ENCODE data around the gene CDH13.

The CDH13 gene

GRCh38 chr16:83021045-83021444, 394.3 kb downstream of the CDH13 start:
- H3K4me3 ChIP-seq (ENCODE audit: low read depth, low read length) = no peak overlapping the region

DNA sequence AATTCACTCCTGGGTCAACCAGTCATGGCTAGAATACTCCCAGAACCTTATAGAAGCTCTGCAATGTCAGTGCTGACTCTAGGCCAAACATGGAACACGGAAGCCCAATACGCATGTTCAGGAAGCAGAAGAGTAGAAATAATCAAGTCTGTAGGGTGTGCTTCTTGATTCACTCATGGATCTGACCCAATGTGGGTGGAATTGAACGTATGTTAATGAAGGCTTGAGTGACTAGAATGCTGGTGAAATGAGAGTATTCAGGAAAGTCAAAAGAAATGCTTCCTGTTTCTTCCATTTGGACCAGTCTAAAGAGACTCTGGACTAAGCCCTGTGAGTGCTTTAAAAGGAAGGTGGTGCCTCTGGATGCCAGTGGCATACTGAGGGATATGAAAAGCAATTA, 395.0 kb downstream of the CDH13 start:
- no peak overlapping the region for H3K4me3 ChIP-seq (ENCODE audit: low read depth, low read length)

- no peak overlapping the region for H3K4me3 ChIP-seq (ENCODE audit: low read depth, low read length)
Observed at GRCh38 chr16:83023011-83023410, 396.2 kb downstream of the CDH13 start.

GRCh38 chr16:83023640-83024039, 396.9 kb downstream of the CDH13 start:
- no peak overlapping the region for H3K4me3 ChIP-seq (ENCODE audit: low read depth, low read length)

DNA sequence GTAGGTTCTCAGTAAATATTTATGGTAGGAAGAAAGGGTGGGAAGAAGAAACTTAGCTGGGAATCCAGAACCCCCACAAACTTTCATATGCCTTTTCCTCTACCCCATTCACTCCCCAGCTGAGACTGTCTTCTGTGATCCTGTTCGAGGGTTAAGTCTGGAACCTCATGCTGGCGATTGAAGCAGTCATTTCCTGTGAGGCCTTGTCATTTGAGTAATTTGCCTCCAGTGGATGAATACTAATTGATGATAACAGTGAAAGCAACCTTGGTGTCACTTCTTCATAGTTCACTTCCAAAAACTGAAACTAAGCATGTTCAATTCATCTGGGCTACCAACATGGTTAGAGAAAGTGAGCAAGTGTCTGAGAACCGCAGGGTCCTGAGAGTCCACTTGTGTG, 401.2 kb downstream of the CDH13 start:
- no peak overlapping the region for H3K4me3 ChIP-seq (ENCODE audit: low read depth, low read length)

DNA sequence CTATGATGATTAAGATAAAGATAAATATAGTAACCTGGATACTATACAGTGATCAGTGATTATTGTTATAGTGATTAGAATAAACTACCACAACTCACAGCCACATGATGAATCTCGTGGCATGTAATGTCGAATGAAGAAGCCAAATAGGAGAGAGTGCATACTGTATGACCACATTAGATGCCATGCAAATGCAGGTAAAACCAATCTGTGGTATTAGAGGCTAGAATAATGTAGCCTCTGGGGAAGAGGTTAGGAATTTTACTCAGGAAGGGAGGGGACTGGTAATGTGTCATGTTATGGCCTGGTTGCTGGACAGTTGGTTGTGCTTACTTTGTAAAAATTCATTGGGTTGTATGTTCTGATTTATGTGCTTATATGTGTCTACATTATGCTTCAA, 402.7 kb downstream of the CDH13 start:
- H3K4me3 ChIP-seq (ENCODE audit: low read depth, low read length) = no peak overlapping the region

DNA sequence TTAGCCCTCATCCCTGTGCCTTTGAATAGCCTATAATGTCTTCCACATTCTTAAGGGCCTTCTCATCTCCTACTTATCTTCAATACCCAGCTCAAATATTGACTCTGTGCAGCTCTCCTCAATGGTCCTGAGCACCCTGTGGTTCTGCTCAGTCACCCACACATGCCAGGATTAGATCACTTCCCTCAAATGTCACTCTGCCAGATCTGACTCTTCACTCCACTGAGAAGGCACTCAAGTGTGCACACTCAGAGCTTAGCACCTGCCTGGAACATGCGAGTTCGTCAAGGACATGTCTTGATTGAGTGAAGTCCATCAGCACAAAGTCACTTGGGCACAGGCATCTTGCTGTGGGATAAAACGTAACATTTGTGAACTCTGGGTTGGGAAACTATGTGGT, 404.8 kb downstream of the CDH13 start:
- no peak overlapping the region for H3K4me3 ChIP-seq (ENCODE audit: low read depth, low read length)

DNA sequence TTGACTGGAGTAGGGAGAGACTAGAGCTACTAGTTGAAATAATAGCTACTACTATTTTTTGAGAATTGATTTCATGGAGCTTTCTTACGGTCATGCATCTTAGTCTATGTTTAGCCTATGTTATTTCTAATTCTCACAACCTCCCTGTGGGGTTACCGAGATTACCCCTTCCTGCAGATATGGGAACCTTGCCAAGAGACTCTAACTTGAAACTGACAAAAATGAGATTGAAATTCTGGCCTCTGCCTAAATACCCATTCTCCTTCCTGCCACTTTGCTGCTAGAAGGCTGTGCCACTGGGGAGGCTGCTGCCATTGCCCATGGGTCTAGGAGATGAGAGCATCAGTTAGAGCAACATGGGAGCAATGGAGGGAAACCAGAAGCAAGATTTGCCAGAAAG, 410.3 kb downstream of the CDH13 start:
- H3K4me3 ChIP-seq (ENCODE audit: low read depth, low read length) = no peak overlapping the region

GRCh38 chr16:83037884-83038283, 411.1 kb downstream of the CDH13 start:
- H3K4me3 ChIP-seq (ENCODE audit: low read depth, low read length) = no peak overlapping the region

GRCh38 chr16:83040174-83040573, 413.4 kb downstream of the CDH13 start:
- H3K4me3 ChIP-seq (ENCODE audit: low read depth, low read length) = no peak overlapping the region

DNA sequence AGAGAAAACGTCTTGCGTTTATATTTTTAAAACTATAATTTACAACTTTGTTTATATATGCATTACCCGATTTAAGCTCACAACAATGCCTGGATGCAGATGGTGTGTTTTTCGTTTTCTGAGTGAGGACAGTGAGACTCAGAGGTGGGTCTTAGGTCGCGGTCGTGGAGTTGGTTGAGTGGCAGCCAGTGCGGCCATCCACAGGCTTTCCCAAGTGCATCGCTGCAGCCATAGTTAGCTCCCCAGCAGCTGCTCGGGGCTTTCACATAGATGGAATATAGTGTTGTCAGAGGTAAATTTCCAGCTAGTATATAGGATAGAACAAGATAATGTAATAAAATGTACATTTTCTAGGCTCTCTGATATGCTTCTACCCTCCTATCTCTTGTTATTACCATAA, 417.8 kb downstream of the CDH13 start:
- no peak overlapping the region for H3K4me3 ChIP-seq (ENCODE audit: low read depth, low read length)

DNA sequence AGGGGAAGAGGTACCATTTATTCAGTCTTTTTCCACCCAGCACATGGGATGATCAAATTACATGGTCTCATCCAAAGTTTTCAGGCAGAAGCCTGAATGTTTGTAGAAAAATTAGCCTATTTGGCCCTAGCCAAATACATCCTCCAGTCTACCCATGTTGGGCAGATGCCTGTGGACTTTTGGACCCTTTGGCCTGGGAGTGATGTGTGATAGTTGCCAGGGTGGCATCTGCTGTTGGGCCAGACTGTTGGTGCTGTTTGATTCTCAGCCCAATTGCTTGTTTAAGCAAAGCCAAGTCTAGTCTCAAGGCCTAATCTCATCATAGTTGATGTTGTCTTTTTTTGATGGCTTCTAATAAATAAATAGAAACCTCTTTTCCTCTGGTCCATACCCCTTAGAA, 419.0 kb downstream of the CDH13 start:
- H3K4me3 ChIP-seq (ENCODE audit: low read depth, low read length) = no peak overlapping the region

DNA sequence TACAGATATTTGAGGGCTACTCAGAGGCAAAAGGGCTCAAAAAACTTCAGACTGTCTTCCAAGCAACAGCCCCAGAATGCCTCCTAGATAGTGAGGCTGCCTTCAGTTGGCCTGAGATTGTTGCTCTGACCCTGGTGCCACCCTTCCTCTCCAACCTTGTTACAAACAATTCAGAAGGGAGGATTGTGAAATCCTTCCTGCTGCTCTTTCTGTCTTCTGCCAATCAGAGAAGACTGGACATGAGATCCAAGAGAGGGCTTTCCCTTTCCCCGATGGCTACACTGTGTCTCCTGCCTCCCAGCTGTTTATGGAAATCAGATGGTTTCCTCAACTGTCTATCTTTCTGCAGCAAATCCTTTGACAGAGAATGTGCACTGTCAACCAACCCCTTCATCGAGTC, 419.9 kb downstream of the CDH13 start:
- H3K4me3 ChIP-seq (ENCODE audit: low read depth, low read length) = no peak overlapping the region

GRCh38 chr16:83051451-83051850, 424.7 kb downstream of the CDH13 start:
- no peak overlapping the region for H3K4me3 ChIP-seq (ENCODE audit: low read depth, low read length)

GRCh38 chr16:83054283-83054682, 427.5 kb downstream of the CDH13 start:
- H3K4me3 ChIP-seq (ENCODE audit: low read depth, low read length) = no peak overlapping the region

- no peak overlapping the region for H3K4me3 ChIP-seq (ENCODE audit: low read depth, low read length)
Observed at GRCh38 chr16:83058376-83058775, 431.6 kb downstream of the CDH13 start.

DNA sequence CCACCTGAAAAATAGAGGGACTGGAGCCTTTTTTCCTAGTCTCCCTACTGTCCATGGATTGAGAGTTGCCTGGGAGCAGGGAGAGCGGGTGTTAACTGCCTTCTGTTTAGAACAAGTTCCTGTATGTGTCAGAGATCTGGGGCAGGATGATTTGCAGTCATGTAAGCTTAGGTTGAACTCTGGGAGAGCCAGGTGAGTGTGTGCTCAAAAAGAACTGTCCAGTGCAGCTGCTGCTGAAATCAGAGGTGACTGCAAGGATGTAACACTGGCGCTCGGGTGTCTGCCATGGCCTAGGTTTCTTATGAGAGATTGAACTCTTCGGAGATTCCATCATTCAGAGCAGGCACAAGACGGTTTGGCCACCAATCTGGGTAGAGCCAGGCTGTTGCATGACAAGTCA, 432.5 kb downstream of the CDH13 start:
- H3K4me3 ChIP-seq (ENCODE audit: low read depth, low read length) = no peak overlapping the region

DNA sequence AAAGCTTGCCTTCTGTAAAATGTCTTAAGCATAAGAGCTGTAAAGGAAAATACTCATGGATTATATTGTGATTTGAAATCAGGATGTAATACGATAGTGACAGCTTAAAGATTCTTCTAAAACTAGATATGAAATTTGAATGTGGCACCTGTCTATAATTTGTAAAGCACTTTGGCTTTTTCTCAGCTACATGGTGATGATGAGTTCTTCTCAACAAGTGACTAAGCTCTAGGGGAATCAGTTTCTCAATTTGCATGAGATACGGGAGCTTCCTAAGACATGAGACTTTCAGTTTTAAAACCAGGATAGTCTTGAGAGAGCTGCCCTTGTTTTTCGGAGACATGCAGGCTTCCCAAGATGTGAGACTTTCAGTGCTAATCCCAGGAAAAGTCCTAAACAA, 439.2 kb downstream of the CDH13 start:
- H3K4me3 ChIP-seq (ENCODE audit: low read depth, low read length) = no peak overlapping the region

- no peak overlapping the region for H3K4me3 ChIP-seq (ENCODE audit: low read depth, low read length)
Observed at GRCh38 chr16:83066881-83067280, 440.1 kb downstream of the CDH13 start.

- H3K4me3 ChIP-seq (ENCODE audit: low read depth, low read length) = no peak overlapping the region
Observed at GRCh38 chr16:83068686-83069085, 441.9 kb downstream of the CDH13 start.

- H3K4me3 ChIP-seq (ENCODE audit: low read depth, low read length) = no peak overlapping the region
Observed at GRCh38 chr16:83070416-83071209, 443.8 kb downstream of the CDH13 start.

DNA sequence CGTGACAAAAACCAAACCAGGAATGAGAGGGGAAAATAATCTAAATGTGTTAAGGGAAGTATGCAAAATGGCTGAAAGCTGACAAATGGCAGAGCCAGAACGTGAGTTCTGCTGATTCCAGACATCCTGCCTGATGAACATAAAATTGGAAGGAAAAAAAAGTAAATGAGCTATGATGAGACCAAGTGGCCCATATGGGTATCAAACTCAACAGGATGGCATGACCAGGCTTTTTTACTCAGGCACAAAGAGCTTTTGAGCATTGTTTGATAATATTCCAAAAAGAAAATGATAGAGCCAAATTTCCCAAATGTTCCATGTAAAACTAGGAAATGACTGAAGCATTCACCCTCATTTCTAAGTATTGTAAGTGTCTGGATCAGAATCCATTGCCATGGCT, 449.2 kb downstream of the CDH13 start:
- H3K4me3 ChIP-seq (ENCODE audit: low read depth, low read length) = no peak overlapping the region

DNA sequence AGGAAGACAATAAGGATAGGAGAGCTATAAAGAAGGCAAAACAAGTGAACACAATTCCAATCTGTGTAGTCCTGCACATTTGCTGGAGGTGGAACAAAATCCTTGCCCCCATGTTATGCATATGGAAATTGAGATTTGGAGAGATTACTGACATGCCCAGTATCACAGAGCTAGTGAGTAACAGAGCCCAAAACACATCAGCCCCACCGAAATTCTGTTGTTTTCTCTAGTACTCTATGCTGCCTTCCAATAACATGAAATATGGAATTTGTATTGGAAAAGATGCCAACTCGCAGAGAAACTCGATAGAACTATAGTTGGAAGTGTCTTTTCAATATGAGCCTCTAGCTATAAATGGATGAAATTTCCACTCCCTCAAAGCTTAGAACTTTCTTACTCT, 456.6 kb downstream of the CDH13 start:
- H3K4me3 ChIP-seq (ENCODE audit: low read depth, low read length) = no peak overlapping the region
